ENCODE data around the gene CSF3R. TPM values are rescaled to one million over a fixed set of nuclear protein-coding genes. Genes with fewer than 3 reads are reported as not detected.

Gene CSF3R
- total and polyA plus RNA-seq, 2 experiments from 2014 or later: not detected

DNA sequence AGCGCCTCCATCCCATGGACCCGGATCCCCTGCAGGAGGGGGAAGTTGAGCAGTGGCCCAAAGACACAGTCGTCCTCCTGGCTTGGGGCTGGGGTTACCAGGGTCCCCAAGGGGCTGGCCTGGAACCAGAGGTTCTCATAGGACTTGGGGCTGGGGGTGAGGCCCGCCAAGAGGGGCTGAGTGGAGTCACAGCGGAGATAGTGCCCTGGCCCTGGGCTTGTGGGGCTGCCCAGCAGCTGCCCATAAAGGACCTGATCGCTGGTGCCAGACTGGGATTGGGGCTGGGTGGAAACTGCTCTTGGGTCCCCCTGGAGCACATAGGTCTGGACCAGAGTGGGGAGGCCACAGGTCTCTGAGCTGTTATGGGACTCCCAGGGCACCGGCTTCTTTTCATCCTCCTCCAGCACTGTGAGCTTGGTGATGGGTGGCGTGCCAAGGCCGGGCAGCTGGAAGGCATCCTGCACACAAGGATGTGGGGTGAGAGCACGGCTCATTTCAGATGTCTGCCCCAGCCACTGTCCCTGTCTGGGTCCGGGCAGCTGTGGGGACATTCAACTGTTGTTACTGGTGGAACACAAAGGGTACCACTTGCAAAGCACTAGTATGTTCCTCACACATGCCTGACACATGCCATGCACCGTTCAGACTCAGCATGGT lies 16.2 kb downstream of the CSF3R start:
- no peak for TF ChIP-seq STAT1 (IDR thresholded peaks at IDR 0.05; ENCODE audit: unreplicated experiment)
- no peak for TF ChIP-seq EZH2phosphoT487 (IDR thresholded peaks at IDR 0.05; ENCODE audit: unreplicated experiment)
- TF ChIP-seq, protein P1, sequence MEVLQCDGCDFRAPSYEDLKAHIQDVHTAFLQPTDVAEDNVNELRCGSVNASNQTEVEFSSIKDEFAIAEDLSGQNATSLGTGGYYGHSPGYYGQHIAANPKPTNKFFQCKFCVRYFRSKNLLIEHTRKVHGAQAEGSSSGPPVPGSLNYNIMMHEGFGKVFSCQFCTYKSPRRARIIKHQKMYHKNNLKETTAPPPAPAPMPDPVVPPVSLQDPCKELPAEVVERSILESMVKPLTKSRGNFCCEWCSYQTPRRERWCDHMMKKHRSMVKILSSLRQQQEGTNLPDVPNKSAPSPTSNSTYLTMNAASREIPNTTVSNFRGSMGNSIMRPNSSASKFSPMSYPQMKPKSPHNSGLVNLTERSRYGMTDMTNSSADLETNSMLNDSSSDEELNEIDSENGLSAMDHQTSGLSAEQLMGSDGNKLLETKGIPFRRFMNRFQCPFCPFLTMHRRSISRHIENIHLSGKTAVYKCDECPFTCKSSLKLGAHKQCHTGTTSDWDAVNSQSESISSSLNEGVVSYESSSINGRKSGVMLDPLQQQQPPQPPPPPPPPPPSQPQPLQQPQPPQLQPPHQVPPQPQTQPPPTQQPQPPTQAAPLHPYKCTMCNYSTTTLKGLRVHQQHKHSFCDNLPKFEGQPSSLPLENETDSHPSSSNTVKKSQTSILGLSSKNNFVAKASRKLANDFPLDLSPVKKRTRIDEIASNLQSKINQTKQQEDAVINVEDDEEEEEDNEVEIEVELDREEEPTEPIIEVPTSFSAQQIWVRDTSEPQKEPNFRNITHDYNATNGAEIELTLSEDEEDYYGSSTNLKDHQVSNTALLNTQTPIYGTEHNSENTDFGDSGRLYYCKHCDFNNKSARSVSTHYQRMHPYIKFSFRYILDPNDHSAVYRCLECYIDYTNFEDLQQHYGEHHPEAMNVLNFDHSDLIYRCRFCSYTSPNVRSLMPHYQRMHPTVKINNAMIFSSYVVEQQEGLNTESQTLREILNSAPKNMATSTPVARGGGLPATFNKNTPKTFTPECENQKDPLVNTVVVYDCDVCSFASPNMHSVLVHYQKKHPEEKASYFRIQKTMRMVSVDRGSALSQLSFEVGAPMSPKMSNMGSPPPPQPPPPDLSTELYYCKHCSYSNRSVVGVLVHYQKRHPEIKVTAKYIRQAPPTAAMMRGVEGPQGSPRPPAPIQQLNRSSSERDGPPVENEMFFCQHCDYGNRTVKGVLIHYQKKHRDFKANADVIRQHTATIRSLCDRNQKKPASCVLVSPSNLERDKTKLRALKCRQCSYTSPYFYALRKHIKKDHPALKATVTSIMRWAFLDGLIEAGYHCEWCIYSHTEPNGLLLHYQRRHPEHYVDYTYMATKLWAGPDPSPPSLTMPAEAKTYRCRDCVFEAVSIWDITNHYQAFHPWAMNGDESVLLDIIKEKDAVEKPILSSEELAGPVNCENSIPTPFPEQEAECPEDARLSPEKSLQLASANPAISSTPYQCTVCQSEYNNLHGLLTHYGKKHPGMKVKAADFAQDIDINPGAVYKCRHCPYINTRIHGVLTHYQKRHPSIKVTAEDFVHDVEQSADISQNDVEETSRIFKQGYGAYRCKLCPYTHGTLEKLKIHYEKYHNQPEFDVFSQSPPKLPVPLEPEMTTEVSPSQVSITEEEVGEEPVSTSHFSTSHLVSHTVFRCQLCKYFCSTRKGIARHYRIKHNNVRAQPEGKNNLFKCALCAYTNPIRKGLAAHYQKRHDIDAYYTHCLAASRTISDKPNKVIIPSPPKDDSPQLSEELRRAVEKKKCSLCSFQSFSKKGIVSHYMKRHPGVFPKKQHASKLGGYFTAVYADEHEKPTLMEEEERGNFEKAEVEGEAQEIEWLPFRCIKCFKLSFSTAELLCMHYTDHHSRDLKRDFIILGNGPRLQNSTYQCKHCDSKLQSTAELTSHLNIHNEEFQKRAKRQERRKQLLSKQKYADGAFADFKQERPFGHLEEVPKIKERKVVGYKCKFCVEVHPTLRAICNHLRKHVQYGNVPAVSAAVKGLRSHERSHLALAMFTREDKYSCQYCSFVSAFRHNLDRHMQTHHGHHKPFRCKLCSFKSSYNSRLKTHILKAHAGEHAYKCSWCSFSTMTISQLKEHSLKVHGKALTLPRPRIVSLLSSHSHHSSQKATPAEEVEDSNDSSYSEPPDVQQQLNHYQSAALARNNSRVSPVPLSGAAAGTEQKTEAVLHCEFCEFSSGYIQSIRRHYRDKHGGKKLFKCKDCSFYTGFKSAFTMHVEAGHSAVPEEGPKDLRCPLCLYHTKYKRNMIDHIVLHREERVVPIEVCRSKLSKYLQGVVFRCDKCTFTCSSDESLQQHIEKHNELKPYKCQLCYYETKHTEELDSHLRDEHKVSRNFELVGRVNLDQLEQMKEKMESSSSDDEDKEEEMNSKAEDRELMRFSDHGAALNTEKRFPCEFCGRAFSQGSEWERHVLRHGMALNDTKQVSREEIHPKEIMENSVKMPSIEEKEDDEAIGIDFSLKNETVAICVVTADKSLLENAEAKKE (CRISPR knock-in tag; IDR thresholded peaks at IDR 0.05): no peak
- TF ChIP-seq, protein P2, sequence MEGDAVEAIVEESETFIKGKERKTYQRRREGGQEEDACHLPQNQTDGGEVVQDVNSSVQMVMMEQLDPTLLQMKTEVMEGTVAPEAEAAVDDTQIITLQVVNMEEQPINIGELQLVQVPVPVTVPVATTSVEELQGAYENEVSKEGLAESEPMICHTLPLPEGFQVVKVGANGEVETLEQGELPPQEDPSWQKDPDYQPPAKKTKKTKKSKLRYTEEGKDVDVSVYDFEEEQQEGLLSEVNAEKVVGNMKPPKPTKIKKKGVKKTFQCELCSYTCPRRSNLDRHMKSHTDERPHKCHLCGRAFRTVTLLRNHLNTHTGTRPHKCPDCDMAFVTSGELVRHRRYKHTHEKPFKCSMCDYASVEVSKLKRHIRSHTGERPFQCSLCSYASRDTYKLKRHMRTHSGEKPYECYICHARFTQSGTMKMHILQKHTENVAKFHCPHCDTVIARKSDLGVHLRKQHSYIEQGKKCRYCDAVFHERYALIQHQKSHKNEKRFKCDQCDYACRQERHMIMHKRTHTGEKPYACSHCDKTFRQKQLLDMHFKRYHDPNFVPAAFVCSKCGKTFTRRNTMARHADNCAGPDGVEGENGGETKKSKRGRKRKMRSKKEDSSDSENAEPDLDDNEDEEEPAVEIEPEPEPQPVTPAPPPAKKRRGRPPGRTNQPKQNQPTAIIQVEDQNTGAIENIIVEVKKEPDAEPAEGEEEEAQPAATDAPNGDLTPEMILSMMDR (conservative IDR thresholded peaks at IDR 0.05; ENCODE audit: low read depth in 2 of 2): no peak
- Mint-ChIP-seq H3K27me3 (ENCODE audit: insufficient read depth, low read depth, poor library complexity) (peaks cover 42% of the 10 kb centered on the region), H3K9me3 (no peaks in the 10 kb centered on the region), H3K36me3 (ENCODE audit: low read depth) (peaks cover 15% of the 10 kb centered on the region; the same call in 2 of the 3 replicates), H3K4me1 (peaks cover 23% of the 10 kb centered on the region), H3K27ac (no peak overlapping the region), H3K4me3 (no peak overlapping the region)
- Histone ChIP-seq H3F3A (replicated peaks; ENCODE audit: low read depth) (peaks cover 5% of the 10 kb centered on the region), H3K4me3 (no peak overlapping the region), H3K27me3 (ENCODE audit: insufficient read depth) (peaks cover 50% of the 10 kb centered on the region), H3K79me2 (replicated peaks; ENCODE audit: insufficient read depth) (peaks cover 7% of the 10 kb centered on the region; the same call in 1 of the 2 replicates), H2AFZ (no peak overlapping the region), H4K20me1 (replicated peaks; ENCODE audit: insufficient read depth) (0 out of 2 replicates have a peak, but pooled peaks cover 5% of the 10 kb centered on the region), H3K27ac (ENCODE audit: low read depth) (no peak overlapping the region), H3K4me1 (ENCODE audit: insufficient read depth) (peaks cover 12% of the 10 kb centered on the region; the same call in 1 of the 2 replicates), H3K36me3 (ENCODE audit: insufficient read depth) (peaks cover 4% of the 10 kb centered on the region; the same call in 1 of the 2 replicates), H3K9me2 (ENCODE audit: insufficient read depth) (no peaks in the 10 kb centered on the region), H3K4me2 (no peak overlapping the region)
- DNase-seq (ENCODE audit: low spot score): no peak
- no peak for ATAC-seq
